GM19467 (cell line): ENCODE measurements around the gene KMT2E.
"Not testable (repeated sequence)": the region's sequence is repeated elsewhere in the genome, so short reads cannot be mapped to it uniquely, and the experiment has no call there.

Source experiments
- ATAC-seq: cut with Tn5 transposase; IDR thresholded peaks from one replicate; pipeline ENCODE4 v1.9.1; 2021; ENCODE audit warnings: mild to moderate bottlenecking, moderate library complexity; ENCODE audit not compliant: unreplicated experiment

Gene KMT2E

GRCh38 chr7:105026750-105027149, 12.7 kb downstream of the KMT2E start:
- no peak for ATAC-seq

- ATAC-seq: no peak
Measured at GRCh38 chr7:105027176-105027853, 13.3 kb downstream of the KMT2E start.

- no peak for ATAC-seq
Measured at GRCh38 chr7:105028004-105028403, 14.0 kb downstream of the KMT2E start.

GRCh38 chr7:105028941-105029340, 14.9 kb downstream of the KMT2E start:
- not testable (repeated sequence) for ATAC-seq

- no peak for ATAC-seq
Measured at GRCh38 chr7:105030447-105030846, 16.4 kb downstream of the KMT2E start.

GRCh38 chr7:105032553-105033214, 18.7 kb downstream of the KMT2E start:
- no peak for ATAC-seq

- no peak for ATAC-seq
Measured at GRCh38 chr7:105035349-105035748, 21.3 kb downstream of the KMT2E start.

- no peak for ATAC-seq
Measured at GRCh38 chr7:105036217-105037168, 22.5 kb downstream of the KMT2E start.

GRCh38 chr7:105037319-105037718, 23.3 kb downstream of the KMT2E start:
- ATAC-seq: no peak

- ATAC-seq: no peak
Measured at GRCh38 chr7:105044449-105045070, 30.6 kb downstream of the KMT2E start.

- ATAC-seq: no peak
Measured at GRCh38 chr7:105046414-105046813, 32.4 kb downstream of the KMT2E start.

- ATAC-seq: no peak
Measured at GRCh38 chr7:105047932-105048331, 33.9 kb downstream of the KMT2E start.

GRCh38 chr7:105050493-105050892, 36.5 kb downstream of the KMT2E start:
- no peak for ATAC-seq

GRCh38 chr7:105050899-105051298, 36.9 kb downstream of the KMT2E start:
- ATAC-seq: not testable (repeated sequence)

GRCh38 chr7:105055084-105055483, 41.1 kb downstream of the KMT2E start:
- ATAC-seq: no peak

GRCh38 chr7:105055621-105056020, 41.6 kb downstream of the KMT2E start:
- ATAC-seq: no peak

- no peak for ATAC-seq
Measured at GRCh38 chr7:105057472-105057871, 43.5 kb downstream of the KMT2E start.

- no peak for ATAC-seq
Measured at GRCh38 chr7:105060437-105060836, 46.4 kb downstream of the KMT2E start.

- ATAC-seq: no peak
Measured at GRCh38 chr7:105060923-105061322, 46.9 kb downstream of the KMT2E start.

GRCh38 chr7:105065104-105065503, 51.1 kb downstream of the KMT2E start:
- ATAC-seq: no peak

GRCh38 chr7:105067691-105068090, 53.7 kb downstream of the KMT2E start:
- ATAC-seq: no peak
